ENCODE measurements around the gene MEX3B.

Gene MEX3B

GRCh38 chr15:82066455-82066854 lies 20.6 kb upstream of the MEX3B start:
- Histone ChIP-seq H3K9ac (ENCODE audit: low read length) (no peak overlapping the region), H3K4me3 (ENCODE audit: low read depth, low read length) (no peak overlapping the region), H3K36me3 (ENCODE audit: control insufficient read depth, insufficient read depth, low read length) (no peaks in the 10 kb centered on the region), H3K27me3 (ENCODE audit: control insufficient read depth, insufficient read depth, low read length) (peaks cover 39% of the 10 kb centered on the region), H3K9me3 (ENCODE audit: control insufficient read depth, insufficient read depth, low read depth, low read length) (no peaks in the 10 kb centered on the region), H3K27ac (ENCODE audit: low read depth, low read length) (no peak overlapping the region), H3K4me1 (ENCODE audit: control insufficient read depth, insufficient read depth, low read length) (peaks cover 8% of the 10 kb centered on the region; the same call in 1 of the 2 replicates)

- no peak overlapping the region for H3K27ac ChIP-seq (ENCODE audit: low read depth, low read length)
- no peak overlapping the region for H3K4me3 ChIP-seq (ENCODE audit: low read depth, low read length)
- H3K9ac ChIP-seq (ENCODE audit: low read length), result no peak overlapping the region
- H3K9me3 ChIP-seq (ENCODE audit: control insufficient read depth, insufficient read depth, low read depth, low read length), result no peaks in the 10 kb centered on the region
- H3K4me1 ChIP-seq (ENCODE audit: control insufficient read depth, insufficient read depth, low read length), result peaks cover 8% of the 10 kb centered on the region; the same call in 1 of the 2 replicates
- H3K36me3 ChIP-seq (ENCODE audit: control insufficient read depth, insufficient read depth, low read length), result no peaks in the 10 kb centered on the region
- H3K27me3 ChIP-seq (ENCODE audit: control insufficient read depth, insufficient read depth, low read length), result peaks cover 53% of the 10 kb centered on the region
Measured at GRCh38 chr15:82064824-82065223, 19.0 kb upstream of the MEX3B start.

GRCh38 chr15:82062479-82063454 lies 16.9 kb upstream of the MEX3B start:
- H3K36me3 ChIP-seq (ENCODE audit: control insufficient read depth, insufficient read depth, low read length), result no peaks in the 10 kb centered on the region
- peak overlapping the region; percentile 32 for H3K4me3 ChIP-seq (ENCODE audit: low read depth, low read length)
- H3K4me1 ChIP-seq (ENCODE audit: control insufficient read depth, insufficient read depth, low read length), result peaks cover 22% of the 10 kb centered on the region
- no peak overlapping the region for H3K9ac ChIP-seq (ENCODE audit: low read length)
- no peaks in the 10 kb centered on the region for H3K9me3 ChIP-seq (ENCODE audit: control insufficient read depth, insufficient read depth, low read depth, low read length)
- no peak overlapping the region for H3K27ac ChIP-seq (ENCODE audit: low read depth, low read length)
- H3K27me3 ChIP-seq (ENCODE audit: control insufficient read depth, insufficient read depth, low read length), result peaks cover 73% of the 10 kb centered on the region

- Histone ChIP-seq H3K9me3 (ENCODE audit: control insufficient read depth, insufficient read depth, low read depth, low read length) (no peaks in the 10 kb centered on the region), H3K36me3 (ENCODE audit: control insufficient read depth, insufficient read depth, low read length) (no peaks in the 10 kb centered on the region), H3K27ac (ENCODE audit: low read depth, low read length) (no peak overlapping the region), H3K4me3 (ENCODE audit: low read depth, low read length) (no peak overlapping the region), H3K9ac (ENCODE audit: low read length) (no peak overlapping the region), H3K27me3 (ENCODE audit: control insufficient read depth, insufficient read depth, low read length) (peaks cover 87% of the 10 kb centered on the region), H3K4me1 (ENCODE audit: control insufficient read depth, insufficient read depth, low read length) (peaks cover 33% of the 10 kb centered on the region)
Measured at GRCh38 chr15:82060817-82061216, 15.0 kb upstream of the MEX3B start.

- Histone ChIP-seq H3K27me3 (ENCODE audit: control insufficient read depth, insufficient read depth, low read length) (peaks cover 70% of the 10 kb centered on the region), H3K9me3 (ENCODE audit: control insufficient read depth, insufficient read depth, low read depth, low read length) (no peaks in the 10 kb centered on the region), H3K9ac (ENCODE audit: low read length) (no peak overlapping the region), H3K4me3 (ENCODE audit: low read depth, low read length) (peak overlapping the region; percentile 60), H3K27ac (ENCODE audit: low read depth, low read length) (no peak overlapping the region), H3K36me3 (ENCODE audit: control insufficient read depth, insufficient read depth, low read length) (no peaks in the 10 kb centered on the region), H3K4me1 (ENCODE audit: control insufficient read depth, insufficient read depth, low read length) (peaks cover 33% of the 10 kb centered on the region)
Measured at GRCh38 chr15:82058517-82059204, 12.8 kb upstream of the MEX3B start.

- Histone ChIP-seq H3K27ac (ENCODE audit: low read depth, low read length) (no peak overlapping the region), H3K36me3 (ENCODE audit: control insufficient read depth, insufficient read depth, low read length) (no peaks in the 10 kb centered on the region), H3K9me3 (ENCODE audit: control insufficient read depth, insufficient read depth, low read depth, low read length) (no peaks in the 10 kb centered on the region), H3K4me3 (ENCODE audit: low read depth, low read length) (peak overlapping the region; percentile 60), H3K4me1 (ENCODE audit: control insufficient read depth, insufficient read depth, low read length) (peaks cover 30% of the 10 kb centered on the region), H3K9ac (ENCODE audit: low read length) (no peak overlapping the region), H3K27me3 (ENCODE audit: control insufficient read depth, insufficient read depth, low read length) (peaks cover 64% of the 10 kb centered on the region)
Measured at GRCh38 chr15:82058026-82058425, 12.2 kb upstream of the MEX3B start.

- H3K9ac ChIP-seq (ENCODE audit: low read length), result no peak overlapping the region
- H3K27ac ChIP-seq (ENCODE audit: low read depth, low read length), result no peak overlapping the region
- peaks cover 56% of the 10 kb centered on the region for H3K27me3 ChIP-seq (ENCODE audit: control insufficient read depth, insufficient read depth, low read length)
- H3K4me1 ChIP-seq (ENCODE audit: control insufficient read depth, insufficient read depth, low read length), result peaks cover 25% of the 10 kb centered on the region
- H3K36me3 ChIP-seq (ENCODE audit: control insufficient read depth, insufficient read depth, low read length), result no peaks in the 10 kb centered on the region
- H3K4me3 ChIP-seq (ENCODE audit: low read depth, low read length), result peak overlapping the region; percentile 60
- no peaks in the 10 kb centered on the region for H3K9me3 ChIP-seq (ENCODE audit: control insufficient read depth, insufficient read depth, low read depth, low read length)
Measured at GRCh38 chr15:82056958-82057823, 11.4 kb upstream of the MEX3B start.

GRCh38 chr15:82052751-82053150 lies 6.9 kb upstream of the MEX3B start:
- H3K9ac ChIP-seq (ENCODE audit: low read length), result no peak overlapping the region
- no peaks in the 10 kb centered on the region for H3K9me3 ChIP-seq (ENCODE audit: control insufficient read depth, insufficient read depth, low read depth, low read length)
- H3K36me3 ChIP-seq (ENCODE audit: control insufficient read depth, insufficient read depth, low read length), result no peaks in the 10 kb centered on the region
- H3K4me3 ChIP-seq (ENCODE audit: low read depth, low read length), result no peak overlapping the region
- H3K27ac ChIP-seq (ENCODE audit: low read depth, low read length), result no peak overlapping the region
- peaks cover 17% of the 10 kb centered on the region for H3K4me1 ChIP-seq (ENCODE audit: control insufficient read depth, insufficient read depth, low read length)
- peaks cover 38% of the 10 kb centered on the region for H3K27me3 ChIP-seq (ENCODE audit: control insufficient read depth, insufficient read depth, low read length)

- H3K27me3 ChIP-seq (ENCODE audit: control insufficient read depth, insufficient read depth, low read length), result peaks cover 32% of the 10 kb centered on the region
- H3K27ac ChIP-seq (ENCODE audit: low read depth, low read length), result no peak overlapping the region
- no peaks in the 10 kb centered on the region for H3K36me3 ChIP-seq (ENCODE audit: control insufficient read depth, insufficient read depth, low read length)
- H3K4me3 ChIP-seq (ENCODE audit: low read depth, low read length), result no peak overlapping the region
- peaks cover 7% of the 10 kb centered on the region for H3K4me1 ChIP-seq (ENCODE audit: control insufficient read depth, insufficient read depth, low read length)
- no peaks in the 10 kb centered on the region for H3K9me3 ChIP-seq (ENCODE audit: control insufficient read depth, insufficient read depth, low read depth, low read length)
- H3K9ac ChIP-seq (ENCODE audit: low read length), result no peak overlapping the region
Measured at GRCh38 chr15:82051664-82052063, 5.8 kb upstream of the MEX3B start.

GRCh38 chr15:82048811-82049210 lies 3.0 kb upstream of the MEX3B start:
- no peak overlapping the region for H3K9ac ChIP-seq (ENCODE audit: low read length)
- no peaks in the 10 kb centered on the region for H3K9me3 ChIP-seq (ENCODE audit: control insufficient read depth, insufficient read depth, low read depth, low read length)
- no peak overlapping the region for H3K27ac ChIP-seq (ENCODE audit: low read depth, low read length)
- H3K4me1 ChIP-seq (ENCODE audit: control insufficient read depth, insufficient read depth, low read length), result peaks cover 6% of the 10 kb centered on the region
- no peaks in the 10 kb centered on the region for H3K36me3 ChIP-seq (ENCODE audit: control insufficient read depth, insufficient read depth, low read length)
- no peak overlapping the region for H3K4me3 ChIP-seq (ENCODE audit: low read depth, low read length)
- H3K27me3 ChIP-seq (ENCODE audit: control insufficient read depth, insufficient read depth, low read length), result peaks cover 32% of the 10 kb centered on the region

Data from HUES6 (cell line).